Peyer's patch (tissue), 4 donors: ENCODE measurements around the gene GPM6B. TPM values are rescaled to one million over a fixed set of nuclear protein-coding genes. Genes with fewer than 3 reads are reported as not detected.

Source experiments
- DNase-seq, 3 donors: peaks; one replicate each; pipeline ENCODE4 v3.0.0-alpha.2; 2017 to 2019
- H3K27ac ChIP-seq, 4 donors: fragments of 200-600 bp; sonication (generic); one replicate each; pipeline ENCODE4 v1.5.1; 2016 to 2019
- H3K27me3 ChIP-seq, 2 donors: fragments of 200-600 bp; sonication (generic); one replicate each; pipeline ENCODE4 v1.5.1; 2019
- H3K36me3 ChIP-seq, 3 donors: fragments of 200-600 bp; sonication (generic); one replicate each; pipeline ENCODE4 v1.5.1; 2016 to 2019
- H3K4me1 ChIP-seq, 4 donors: fragments of 200-600 bp; sonication (generic); one replicate each; pipeline ENCODE4 v1.5.1; 2016 to 2019
- H3K4me3 ChIP-seq, 4 donors: fragments of 200-600 bp; sonication (generic); 1 replicate in 3 of 4; 2 replicates in 1 of 4; pipeline ENCODE4 v1.5.1; 2016 to 2019; ENCODE audit warnings: mild to moderate bottlenecking in 1 of 4
- H3K9me3 ChIP-seq, 4 donors: fragments of 200-600 bp; sonication (generic); one replicate each; pipeline ENCODE4 v1.5.1; 2016 to 2019; ENCODE audit warnings: mild to moderate bottlenecking in 1 of 4
- CTCF ChIP-seq, 6 experiments: fragments of 450-650 bp in 4 of 6; fragments of 200-600 bp in 2 of 6; sonication (generic) in 1 of 6; IDR thresholded peaks; one replicate each; pipeline ENCODE4 v1.5.1; 2017 to 2019; ENCODE audit warnings: antibody characterized with exemption in 6 of 6, mild to moderate bottlenecking in 3 of 6, moderate library complexity in 1 of 6
- POLR2A ChIP-seq, 2 donors: fragments of 450-650 bp; IDR thresholded peaks; one replicate each; pipeline ENCODE4 v1.5.1; 2017; ENCODE audit warnings: antibody characterized with exemption in 2 of 2, mild to moderate bottlenecking in 2 of 2, moderate library complexity in 2 of 2
- total RNA-seq, 4 donors: library from RNA; depleted of rRNA; stranded (reverse); fragments of >200 nt; gene quantifications; one replicate each; pipeline ENCODE4 v1.1.0, GENCODE V29; 2016

GPM6B gene
- total RNA-seq, 4 donors from 2014 or later: 2.4 to 3.3 (median 2.7) TPM; not detected in 1

- no peaks in the 10 kb centered on the region for H3K36me3 ChIP-seq
- H3K27me3 ChIP-seq: no peaks in the 10 kb centered on the region
- peak overlapping the region in 2 of 4 donors; percentile 10 to 59 for H3K27ac ChIP-seq
- H3K9me3 ChIP-seq: no peaks in the 10 kb centered on the region
- no peaks in the 10 kb centered on the region for H3K4me1 ChIP-seq
- no peak overlapping the region for H3K4me3 ChIP-seq
- no peak for TF ChIP-seq POLR2A (IDR thresholded peaks at IDR 0.05)
- no peak for TF ChIP-seq CTCF (IDR thresholded peaks at IDR 0.05)
- DNase-seq: no peak
Measured at GRCh38 chrX:13721819-13722519, 94.9 kb downstream of the GPM6B start.

GRCh38 chrX:13721371-13721770 is 95.5 kb downstream of the GPM6B start:
- Histone ChIP-seq H3K27me3 (no peaks in the 10 kb centered on the region), H3K4me3 (no peak overlapping the region), H3K36me3 (no peaks in the 10 kb centered on the region), H3K27ac (peak overlapping the region in 1 of 4 donors; percentile 59), H3K9me3 (no peaks in the 10 kb centered on the region), H3K4me1 (no peaks in the 10 kb centered on the region)
- TF ChIP-seq POLR2A (IDR thresholded peaks at IDR 0.05): no peak
- no peak for TF ChIP-seq CTCF (IDR thresholded peaks at IDR 0.05)
- DNase-seq: no peak

Other genes starting within 250 kb of the GPM6B start
- not detected for gene EGFL6, start 247.5 kb downstream of the GPM6B start, total RNA-seq
- 1 to 10 TPM; 2.8 to 9.1 (median 5.8) TPM for gene TCEANC, start 164.0 kb downstream of the GPM6B start, total RNA-seq
- 10 to 100 TPM in 3 of 4 donors, 1 to 10 TPM in 1; 8.9 to 56.9 (median 12.8) TPM for gene RAB9A, start 128.0 kb downstream of the GPM6B start, total RNA-seq
- gene TRAPPC2, start 82.5 kb downstream of the GPM6B start, total RNA-seq: 10 to 100 TPM; 13.3 to 23.6 (median 18.8) TPM
- gene OFD1, start 82.3 kb downstream of the GPM6B start, total RNA-seq: 100 to 1,000 TPM in 1 of 4 donors, 10 to 100 TPM in 3; 20.8 to 135 (median 49.4) TPM
- gene GEMIN8, start 212.8 kb upstream of the GPM6B start, total RNA-seq: 10 to 100 TPM; 10.7 to 47.9 (median 17.3) TPM